Activated naive CD4-positive, alpha-beta T cell treated with anti-CD3 and anti-CD28 coated beads, Interleukin-2, amount 50 U/mL, for 24 hours (primary cell): ENCODE measurements around the gene CBX4.

Experiments used
- H3K27ac Mint-ChIP-seq: one replicate; pipeline ENCODE4 v1.8.0; 2021; ENCODE audit warnings: mild to moderate bottlenecking, mixed read lengths
- H3K27me3 Mint-ChIP-seq: one replicate; pipeline ENCODE4 v1.8.0; 2021; ENCODE audit warnings: mixed read lengths
- H3K36me3 Mint-ChIP-seq: one replicate; pipeline ENCODE4 v1.8.0; 2021; ENCODE audit warnings: mixed read lengths
- H3K4me1 Mint-ChIP-seq: one replicate; pipeline ENCODE4 v1.8.0; 2021; ENCODE audit warnings: mixed read lengths
- H3K4me3 Mint-ChIP-seq: one replicate; pipeline ENCODE4 v1.8.0; 2021; ENCODE audit warnings: mild to moderate bottlenecking, mixed read lengths
- H3K9me3 Mint-ChIP-seq: one replicate; pipeline ENCODE4 v1.8.0; 2021; ENCODE audit warnings: mixed read lengths

The CBX4 gene

DNA sequence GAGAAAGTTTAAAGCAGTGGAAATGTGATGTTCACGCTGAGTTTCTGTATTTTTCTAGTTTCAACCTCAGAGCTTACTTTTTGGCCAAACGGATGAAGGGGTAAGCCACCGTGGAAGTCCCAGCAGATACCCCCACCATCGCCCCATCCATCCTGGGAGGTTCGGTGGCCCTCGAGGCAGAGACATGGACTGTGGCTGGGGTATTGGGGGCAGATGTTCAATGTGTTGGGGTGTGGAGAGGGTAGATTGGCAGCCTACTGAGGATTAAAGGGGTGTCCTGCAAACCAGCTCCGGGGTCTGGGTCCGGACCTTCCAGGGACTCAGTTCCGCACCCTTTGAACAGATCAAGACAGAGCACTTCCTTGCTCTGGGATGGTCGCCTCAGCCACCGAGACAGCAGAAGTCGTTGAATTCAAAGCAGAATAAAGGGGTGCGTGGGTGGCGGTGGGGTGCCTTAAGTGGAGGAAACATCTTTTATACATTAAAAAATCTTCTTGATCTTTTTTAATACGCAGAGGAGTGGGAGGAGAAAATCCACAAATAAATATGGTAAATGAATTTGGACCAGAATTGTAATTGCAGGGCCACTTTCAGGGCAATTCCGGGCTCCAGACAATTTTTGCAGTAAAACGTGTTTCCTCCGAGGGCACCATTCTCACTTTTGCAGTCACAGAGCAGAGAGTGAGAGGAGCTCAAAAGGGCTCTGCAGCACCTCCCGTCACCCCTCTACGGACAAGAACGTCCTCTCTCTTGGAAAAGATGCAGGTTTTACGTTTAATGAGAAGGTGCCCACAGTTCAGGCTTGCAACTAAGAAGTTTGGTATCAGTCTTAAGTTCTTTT lies 34.2 kb downstream of the CBX4 start:
- Mint-ChIP-seq H3K27me3 (peaks cover 49% of the 10 kb centered on the region), H3K4me1 (peaks cover 36% of the 10 kb centered on the region), H3K27ac (peak overlapping the region; percentile 85), H3K9me3 (no peaks in the 10 kb centered on the region), H3K36me3 (no peaks in the 10 kb centered on the region), H3K4me3 (peak overlapping the region; percentile 69)

DNA sequence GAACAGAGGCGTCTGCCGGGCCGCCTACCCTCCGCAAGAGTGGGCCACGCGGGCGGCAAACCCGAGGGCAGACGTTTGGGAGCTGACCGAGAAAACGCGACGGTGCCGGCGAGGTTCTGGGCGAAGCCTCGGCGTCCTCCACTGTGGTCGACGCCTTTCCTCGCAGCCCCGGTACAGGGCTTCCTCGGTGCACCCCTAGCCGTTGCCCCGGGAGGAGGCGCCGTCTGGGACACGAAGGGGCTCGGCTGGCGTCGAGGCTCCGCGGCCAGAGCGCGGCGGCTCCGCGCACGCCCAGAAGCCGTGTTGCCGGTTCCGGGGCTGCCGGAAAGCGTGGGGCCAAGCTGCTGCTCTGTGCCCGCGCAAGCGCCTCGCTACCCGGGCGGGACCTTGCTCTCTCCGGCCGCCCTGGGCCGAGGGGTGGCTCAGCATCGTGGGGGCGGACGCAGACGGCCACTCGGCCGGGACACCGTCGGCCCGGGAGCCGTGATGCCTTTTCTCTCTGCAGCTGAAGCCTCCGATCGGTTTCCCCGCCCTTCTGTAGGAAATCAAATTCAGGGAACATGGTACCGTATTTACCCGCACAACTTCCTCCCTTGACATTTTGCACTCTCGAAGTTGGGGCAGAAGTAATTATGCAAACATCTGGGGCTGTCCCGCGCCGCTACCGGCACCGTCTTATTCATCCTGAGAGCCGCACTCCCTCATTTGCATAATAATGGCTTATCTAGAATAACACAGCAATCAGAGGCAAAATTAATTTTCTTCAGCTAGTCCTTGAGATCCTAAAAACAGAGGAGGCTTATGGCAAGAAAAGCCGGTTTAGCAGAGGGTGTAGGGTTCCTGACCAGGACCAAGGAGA lies 35.0 kb downstream of the CBX4 start:
- peak overlapping the region; percentile 85 for H3K27ac Mint-ChIP-seq
- H3K27me3 Mint-ChIP-seq = peaks cover 56% of the 10 kb centered on the region
- H3K9me3 Mint-ChIP-seq = no peaks in the 10 kb centered on the region
- H3K4me3 Mint-ChIP-seq = peak overlapping the region; percentile 69
- no peaks in the 10 kb centered on the region for H3K36me3 Mint-ChIP-seq
- peaks cover 44% of the 10 kb centered on the region for H3K4me1 Mint-ChIP-seq

DNA sequence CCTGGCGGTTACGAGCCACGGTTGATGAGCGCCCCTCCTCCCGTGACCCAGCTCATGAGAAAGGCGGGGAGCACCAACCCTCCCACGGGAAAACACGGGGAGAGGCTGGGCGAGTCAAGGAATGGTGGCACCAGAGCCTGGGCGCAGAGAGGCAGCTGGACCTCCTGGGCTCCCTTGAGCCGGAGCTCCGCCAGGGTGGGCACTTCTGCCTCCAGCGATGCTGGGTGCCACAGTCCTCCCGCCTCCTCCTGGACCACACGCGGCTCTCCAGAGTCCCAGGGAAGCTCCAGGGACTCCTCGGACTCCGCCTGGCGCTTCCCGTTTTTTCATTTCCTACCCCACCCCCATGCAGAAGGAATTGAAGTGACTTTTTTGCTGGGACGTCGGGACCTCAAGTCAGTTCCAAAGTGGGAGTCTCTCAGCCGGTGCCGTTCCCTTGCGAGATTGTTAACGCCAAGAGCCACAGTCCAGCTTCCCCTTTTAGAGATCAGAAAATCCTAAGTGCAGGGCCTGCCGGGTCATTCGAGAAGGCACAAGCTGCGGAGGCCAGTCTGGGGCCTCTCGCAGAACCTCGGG lies 35.7 kb downstream of the CBX4 start:
- Mint-ChIP-seq H3K27me3 (peaks cover 53% of the 10 kb centered on the region), H3K4me3 (no peak overlapping the region), H3K27ac (peak overlapping the region; percentile 51), H3K4me1 (peaks cover 41% of the 10 kb centered on the region), H3K36me3 (no peaks in the 10 kb centered on the region), H3K9me3 (no peaks in the 10 kb centered on the region)

DNA sequence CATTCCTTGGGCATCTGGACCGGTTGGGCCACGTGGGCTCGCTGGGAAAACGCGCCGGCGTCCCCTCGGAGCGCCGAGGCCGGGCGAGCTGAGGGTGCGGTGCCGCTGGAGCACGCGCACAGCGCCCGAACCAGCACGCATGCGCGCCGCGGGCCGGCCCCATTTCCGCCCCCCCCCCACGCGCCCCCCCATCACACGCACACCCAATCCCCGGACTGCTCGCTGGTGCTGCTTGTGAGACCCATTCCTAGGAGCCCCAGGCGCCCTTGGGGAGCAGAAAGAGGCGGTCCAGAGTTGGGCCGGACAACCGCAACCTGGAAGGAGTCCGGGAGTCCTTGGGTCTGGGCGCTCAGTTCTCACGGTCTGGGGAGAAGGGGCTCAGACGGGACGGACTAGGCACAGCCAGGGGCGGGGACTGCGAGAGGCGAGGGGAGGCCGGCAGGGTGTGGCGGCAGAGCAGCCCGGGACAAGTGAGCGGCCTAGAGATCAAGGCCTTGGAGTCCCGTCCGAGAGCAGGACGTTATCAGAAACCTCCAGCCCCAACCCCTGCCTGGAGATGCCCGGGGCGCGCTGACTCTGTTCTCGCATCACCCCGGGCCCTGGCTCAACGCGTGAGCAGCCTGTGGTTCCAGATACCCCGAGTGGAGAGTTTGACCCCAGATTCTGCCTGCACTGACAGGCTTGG lies 36.4 kb downstream of the CBX4 start:
- H3K27ac Mint-ChIP-seq = no peak overlapping the region
- H3K4me1 Mint-ChIP-seq = peaks cover 42% of the 10 kb centered on the region
- no peaks in the 10 kb centered on the region for H3K36me3 Mint-ChIP-seq
- no peak overlapping the region for H3K4me3 Mint-ChIP-seq
- peaks cover 50% of the 10 kb centered on the region for H3K27me3 Mint-ChIP-seq
- H3K9me3 Mint-ChIP-seq = no peaks in the 10 kb centered on the region

DNA sequence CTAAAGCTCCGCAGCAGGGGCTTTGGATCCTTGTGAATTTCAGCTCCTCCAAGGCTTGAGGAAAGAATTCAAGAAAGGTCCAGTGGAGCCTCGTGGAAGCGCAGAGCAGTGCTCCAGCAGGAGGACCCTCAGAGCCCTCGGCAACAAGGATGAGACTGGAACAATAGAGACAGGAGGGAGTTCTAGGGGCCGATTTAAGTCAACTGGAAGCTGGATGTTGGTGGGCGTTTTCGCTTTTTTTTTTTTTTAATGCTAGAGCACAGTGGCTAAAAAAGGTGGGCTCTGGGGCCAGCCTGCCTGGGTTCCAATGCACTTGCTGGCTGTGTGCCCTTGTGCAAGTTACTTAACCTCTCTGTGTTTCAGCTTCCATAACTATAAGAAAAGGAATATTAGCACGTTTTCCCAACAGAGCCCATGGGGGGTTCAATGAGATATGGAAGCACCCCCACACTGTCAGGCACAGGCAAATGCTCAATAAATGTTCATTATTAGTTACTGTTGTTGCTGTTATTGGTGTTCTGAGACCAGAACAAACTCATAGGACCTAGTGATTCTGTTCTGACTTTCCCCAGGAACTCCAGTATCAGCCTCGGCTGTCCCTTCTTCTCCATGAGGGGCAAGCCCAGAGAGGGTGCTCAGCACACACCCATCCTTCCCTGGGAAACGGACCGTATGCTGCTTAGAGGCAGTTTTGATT lies 37.1 kb downstream of the CBX4 start:
- Mint-ChIP-seq H3K4me3 (no peak overlapping the region), H3K27ac (peak overlapping the region; percentile 51), H3K36me3 (no peaks in the 10 kb centered on the region), H3K4me1 (peaks cover 42% of the 10 kb centered on the region), H3K9me3 (no peaks in the 10 kb centered on the region), H3K27me3 (peaks cover 47% of the 10 kb centered on the region)

DNA sequence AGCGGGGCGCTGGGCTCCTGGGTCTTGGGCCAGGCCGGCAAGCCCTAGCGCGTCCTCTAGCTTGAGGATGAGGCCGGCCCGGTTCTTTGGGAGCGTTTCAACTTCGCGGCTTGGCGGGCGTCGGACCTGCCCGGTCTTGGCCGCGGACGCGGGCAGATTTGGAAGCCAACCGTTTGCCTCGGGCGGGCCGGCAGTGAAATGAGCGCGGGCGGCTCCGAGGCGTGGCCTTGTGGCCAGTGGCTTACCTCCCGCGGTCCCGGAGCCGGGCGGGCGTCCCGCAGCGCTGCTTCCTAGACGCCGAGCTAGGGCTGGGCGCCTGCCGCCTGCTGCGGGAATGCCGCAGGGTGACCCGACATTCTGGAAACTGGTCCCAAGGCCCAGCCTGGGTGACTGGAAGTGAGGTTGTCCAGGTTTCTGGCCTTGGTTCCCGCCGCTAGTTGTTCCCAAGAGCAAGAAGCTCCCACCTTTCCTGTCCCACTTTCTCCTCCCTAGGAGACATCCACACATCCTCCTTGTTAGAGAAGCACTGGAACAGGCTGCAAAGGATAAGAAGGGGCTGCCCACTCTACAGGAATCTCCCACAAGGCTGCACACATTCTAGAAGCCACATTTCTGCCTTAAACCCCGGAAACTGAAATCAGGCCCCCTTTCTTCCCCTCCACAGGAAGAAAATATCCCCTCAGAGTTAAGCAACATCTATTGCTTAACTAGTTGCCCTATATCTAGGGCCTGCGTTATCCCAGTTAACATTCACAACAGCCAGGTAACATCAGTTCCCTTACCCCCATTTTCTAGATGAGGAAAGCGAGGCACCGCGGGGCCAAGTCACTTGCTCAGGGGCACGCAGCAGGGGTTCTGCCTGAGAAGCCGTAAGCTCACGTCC lies 37.8 kb downstream of the CBX4 start:
- no peaks in the 10 kb centered on the region for H3K36me3 Mint-ChIP-seq
- peak overlapping the region; percentile 51 for H3K27ac Mint-ChIP-seq
- H3K4me3 Mint-ChIP-seq = no peak overlapping the region
- H3K27me3 Mint-ChIP-seq = peaks cover 41% of the 10 kb centered on the region
- peaks cover 43% of the 10 kb centered on the region for H3K4me1 Mint-ChIP-seq
- no peaks in the 10 kb centered on the region for H3K9me3 Mint-ChIP-seq

DNA sequence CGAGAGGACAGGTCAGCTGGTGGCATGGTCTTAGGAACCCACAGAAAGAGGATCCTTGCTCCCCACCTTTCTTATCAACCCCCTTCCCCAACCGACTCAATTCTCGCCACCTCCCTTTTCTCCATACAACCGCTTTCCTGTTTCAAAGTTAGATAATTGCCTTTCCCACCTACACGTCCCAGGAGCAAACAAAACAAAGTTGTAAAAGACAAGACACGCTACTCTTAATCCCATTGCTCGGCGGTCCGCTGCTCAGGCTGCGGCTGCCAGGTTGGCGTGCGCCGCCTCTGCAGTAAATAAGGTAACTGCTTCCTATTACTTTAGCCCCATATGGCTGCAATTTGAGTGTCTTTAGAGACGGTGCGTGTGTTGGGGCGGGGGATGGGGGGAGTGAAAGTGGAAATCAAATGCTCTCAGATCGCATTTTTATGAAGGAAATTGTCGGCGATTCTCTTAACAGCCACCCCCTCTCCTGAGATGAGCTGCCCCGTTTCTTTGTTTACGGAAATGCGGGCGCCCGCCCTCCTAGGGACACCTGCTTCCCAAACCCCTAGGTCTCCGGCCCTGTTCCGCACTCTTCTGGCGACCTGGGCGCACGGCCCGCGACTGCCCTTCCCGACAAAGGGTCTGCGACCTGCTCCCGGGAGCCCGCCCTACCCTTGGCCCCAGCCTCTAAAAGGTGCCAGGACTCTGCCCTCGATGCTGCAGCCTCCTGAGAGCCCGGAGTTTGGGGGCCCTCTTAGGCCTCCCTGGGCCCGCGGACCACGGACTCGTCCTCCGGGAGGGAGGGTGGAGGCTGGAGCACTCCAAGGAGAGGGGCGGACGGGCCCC lies 38.7 kb downstream of the CBX4 start:
- Mint-ChIP-seq H3K4me3 (peak overlapping the region; percentile 66), H3K27ac (peak overlapping the region; percentile 88), H3K36me3 (no peaks in the 10 kb centered on the region), H3K27me3 (peaks cover 35% of the 10 kb centered on the region), H3K4me1 (peaks cover 46% of the 10 kb centered on the region), H3K9me3 (no peaks in the 10 kb centered on the region)

DNA sequence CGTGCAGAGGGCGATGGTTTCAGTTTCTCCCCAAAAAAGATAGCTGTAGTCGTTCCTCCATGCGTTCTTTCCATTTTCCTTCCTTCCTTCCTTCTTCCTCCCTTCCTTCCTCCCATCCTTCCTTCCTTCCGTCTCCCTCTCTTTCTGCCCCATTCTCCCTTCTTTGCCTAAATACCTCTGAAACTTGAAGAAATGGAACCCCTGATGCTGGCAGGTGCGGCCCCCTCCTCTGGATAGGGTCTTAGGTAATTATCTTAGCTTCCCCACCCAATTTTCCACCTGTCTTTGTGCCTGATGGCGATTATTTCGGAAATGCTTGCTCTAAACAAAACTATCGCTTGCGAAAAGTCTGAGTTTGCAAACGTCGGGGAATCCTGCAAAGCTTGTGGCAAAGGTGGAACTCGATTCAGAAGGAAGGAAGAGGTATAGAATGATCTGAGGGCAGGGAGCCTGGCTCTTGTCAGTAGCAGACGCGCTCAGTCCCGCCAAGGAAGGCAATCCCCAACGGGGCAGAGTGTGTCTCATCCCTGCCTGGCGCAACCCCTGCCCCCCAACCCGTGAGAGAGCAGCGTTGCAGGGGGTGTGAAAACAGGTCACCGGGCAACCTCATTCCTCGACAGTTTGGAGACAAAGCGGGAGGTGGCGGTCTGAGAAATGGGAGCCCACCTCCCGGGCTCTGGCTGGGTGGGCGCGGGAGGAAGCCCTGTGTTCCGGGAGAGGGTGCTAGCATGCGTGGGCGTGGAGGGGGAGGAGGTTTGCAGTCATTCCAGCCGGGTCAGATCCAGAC lies 39.5 kb downstream of the CBX4 start:
- H3K27me3 Mint-ChIP-seq = peaks cover 29% of the 10 kb centered on the region
- H3K36me3 Mint-ChIP-seq = no peaks in the 10 kb centered on the region
- peak overlapping the region; percentile 67 for H3K27ac Mint-ChIP-seq
- H3K4me3 Mint-ChIP-seq = peak overlapping the region; percentile 57
- peaks cover 38% of the 10 kb centered on the region for H3K4me1 Mint-ChIP-seq
- no peaks in the 10 kb centered on the region for H3K9me3 Mint-ChIP-seq

DNA sequence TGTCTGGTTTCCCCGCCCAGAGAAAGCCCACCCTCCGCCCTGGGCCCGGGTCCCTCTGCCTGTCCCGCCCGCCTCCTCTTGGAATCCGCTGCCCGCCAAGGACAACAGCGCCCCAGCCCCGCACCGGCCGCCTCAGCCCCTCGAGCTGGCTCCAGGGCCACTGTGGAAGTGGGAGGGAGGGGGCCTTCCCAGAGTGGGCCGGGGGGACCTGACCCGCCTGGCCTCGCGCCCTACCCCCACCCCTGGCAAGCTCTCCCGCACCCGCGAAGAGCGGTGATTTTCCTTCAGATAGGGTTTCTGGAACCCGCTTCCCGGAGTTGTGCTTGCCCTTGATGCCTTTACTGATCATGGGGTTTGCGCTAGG lies 40.1 kb downstream of the CBX4 start:
- H3K4me1 Mint-ChIP-seq = peaks cover 32% of the 10 kb centered on the region
- no peaks in the 10 kb centered on the region for H3K9me3 Mint-ChIP-seq
- H3K27ac Mint-ChIP-seq = peak overlapping the region; percentile 67
- no peaks in the 10 kb centered on the region for H3K36me3 Mint-ChIP-seq
- peaks cover 24% of the 10 kb centered on the region for H3K27me3 Mint-ChIP-seq
- H3K4me3 Mint-ChIP-seq = peak overlapping the region; percentile 57

DNA sequence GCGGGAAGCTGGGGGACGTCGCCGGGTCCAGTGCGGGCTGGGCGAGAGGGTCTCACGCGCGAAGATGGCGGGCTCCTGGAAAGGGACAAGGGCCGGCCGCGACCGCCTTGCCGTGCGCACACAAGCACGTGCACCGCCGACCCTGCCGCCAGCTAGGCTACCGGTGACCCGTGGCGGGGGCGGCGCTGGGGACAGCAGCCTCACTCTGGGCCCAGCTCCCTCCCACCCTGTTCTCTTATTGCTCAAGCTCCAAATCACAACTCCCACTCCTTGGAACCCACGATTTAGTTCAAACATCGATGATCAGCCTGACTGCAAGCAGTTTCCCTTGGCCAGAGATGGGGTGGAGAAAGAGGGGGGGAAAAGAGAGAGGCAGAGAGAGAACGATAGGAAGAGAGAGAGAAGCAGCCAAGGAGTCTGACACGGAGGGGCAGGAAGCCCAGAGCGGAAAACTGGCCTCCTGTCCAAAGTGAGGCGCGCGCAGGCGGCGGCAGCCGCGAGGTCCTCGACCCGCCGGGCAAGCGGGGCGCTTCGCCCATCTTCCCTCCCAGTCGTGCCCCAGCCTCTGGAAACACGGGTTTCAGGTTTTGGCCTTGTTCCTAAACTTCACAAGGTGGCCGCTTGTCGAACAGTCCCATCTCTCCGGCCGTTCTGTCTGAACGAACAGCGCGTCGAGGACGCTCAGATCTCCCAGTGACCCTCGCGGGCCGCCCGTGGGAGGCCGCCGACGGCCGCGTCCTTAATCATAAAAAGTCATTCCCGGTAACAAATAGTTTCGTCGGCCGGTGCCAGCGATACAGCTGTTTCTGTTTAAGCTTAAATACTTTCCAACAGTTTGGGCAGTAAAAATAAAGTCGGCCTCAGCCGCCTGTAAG lies 40.7 kb downstream of the CBX4 start:
- no peaks in the 10 kb centered on the region for H3K9me3 Mint-ChIP-seq
- H3K4me1 Mint-ChIP-seq = peaks cover 32% of the 10 kb centered on the region
- H3K27ac Mint-ChIP-seq = peak overlapping the region; percentile 46

DNA sequence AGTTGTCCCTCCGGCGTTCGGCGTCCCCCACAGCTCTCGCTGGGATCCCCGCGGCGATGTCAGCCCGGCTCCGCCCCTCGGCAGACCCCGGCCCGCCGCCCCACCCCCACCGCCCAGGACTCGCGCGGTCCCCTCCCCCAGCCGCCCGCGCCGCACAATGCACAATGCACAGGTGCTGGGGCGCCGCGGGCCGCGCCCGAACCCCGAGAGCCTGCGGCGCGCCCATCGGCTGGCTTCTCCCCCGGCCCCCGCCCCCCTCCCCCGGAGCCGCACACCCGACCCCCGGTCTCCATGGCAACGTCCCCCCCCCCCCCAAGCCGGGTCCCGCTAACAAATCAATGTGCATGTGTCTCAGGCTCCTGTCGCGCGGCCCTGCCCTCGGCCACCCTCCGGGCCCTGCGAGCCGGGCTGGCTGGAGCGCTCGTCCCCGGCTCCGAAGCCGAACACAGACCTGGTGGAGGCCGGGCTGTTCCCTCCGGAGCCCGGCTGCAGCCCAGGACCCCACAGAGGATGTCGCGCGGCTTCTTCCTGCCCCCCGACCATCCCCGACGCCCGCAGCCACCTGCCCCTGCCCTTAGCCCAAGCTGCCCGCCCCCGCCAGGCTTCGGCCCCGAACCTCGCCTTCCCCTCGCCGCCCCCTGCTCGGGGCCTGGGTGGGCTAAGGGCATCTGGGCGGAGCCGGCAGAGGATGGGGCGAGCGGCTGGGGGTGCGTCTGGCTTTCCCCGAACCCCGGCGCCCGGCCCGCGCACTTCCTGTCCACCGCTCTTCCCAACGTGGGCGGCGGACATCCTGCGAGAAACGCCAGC lies 41.5 kb downstream of the CBX4 start:
- H3K27me3 Mint-ChIP-seq = peaks cover 25% of the 10 kb centered on the region
- H3K27ac Mint-ChIP-seq = no peak overlapping the region
- peaks cover 2% of the 10 kb centered on the region for H3K36me3 Mint-ChIP-seq
- peaks cover 32% of the 10 kb centered on the region for H3K4me1 Mint-ChIP-seq
- H3K9me3 Mint-ChIP-seq = no peaks in the 10 kb centered on the region
- no peak overlapping the region for H3K4me3 Mint-ChIP-seq

More for the DNA sequence above, 40.7 kb downstream of the CBX4 start:
- Mint-ChIP-seq H3K36me3 (peaks cover 2% of the 10 kb centered on the region), H3K27me3 (peaks cover 25% of the 10 kb centered on the region), H3K4me3 (peak overlapping the region; percentile 66)
